NCI-H2107 treated with DMSO at 0.1 percent for 48 hours (cell line): Measurements from ENCODE around the gene STIM1.

Source experiments
- DNase-seq: peaks from one replicate; lab custom pipeline; 2025; ENCODE audit not compliant: unreplicated experiment; lab: John Stamatoyannopoulos, UW

Gene STIM1

DNA sequence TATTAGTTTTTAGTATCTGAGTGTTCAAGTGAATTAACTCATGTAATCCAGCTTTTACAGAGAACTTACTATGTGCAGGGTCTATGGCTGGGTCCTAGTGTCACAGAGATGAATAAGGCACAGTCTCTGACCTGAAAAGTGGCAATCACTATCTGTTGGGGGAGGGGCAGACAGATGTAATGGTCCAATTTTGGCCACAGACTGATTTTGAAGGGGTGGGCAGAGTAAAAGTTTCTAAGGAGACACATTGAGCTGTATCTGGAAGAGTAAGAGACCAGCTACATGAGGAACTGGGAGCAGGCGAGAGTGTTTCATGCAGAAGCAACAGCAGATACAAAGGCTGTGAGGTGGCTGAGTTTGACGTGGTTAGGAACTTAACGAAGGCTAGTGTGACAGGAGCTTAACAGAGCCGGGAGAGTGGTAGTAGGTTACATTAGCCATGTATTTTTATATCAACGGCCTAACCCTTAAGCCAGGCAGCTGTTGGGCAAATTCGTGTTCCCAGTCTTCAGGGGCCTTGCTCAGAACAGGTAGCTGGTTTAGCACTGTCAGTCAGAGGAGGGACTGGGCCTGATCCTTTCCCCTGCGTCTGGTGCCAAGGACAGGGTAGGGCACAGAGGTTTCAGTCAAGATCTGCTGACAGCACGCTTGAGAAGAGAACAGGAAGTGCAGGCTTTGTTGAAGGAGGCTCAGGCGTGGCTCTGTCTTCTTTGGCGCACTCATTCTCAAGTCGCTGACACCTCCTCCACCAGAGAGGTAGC lies 1.4 kb upstream of the STIM1 start:
- DNase-seq: no peak

DNA sequence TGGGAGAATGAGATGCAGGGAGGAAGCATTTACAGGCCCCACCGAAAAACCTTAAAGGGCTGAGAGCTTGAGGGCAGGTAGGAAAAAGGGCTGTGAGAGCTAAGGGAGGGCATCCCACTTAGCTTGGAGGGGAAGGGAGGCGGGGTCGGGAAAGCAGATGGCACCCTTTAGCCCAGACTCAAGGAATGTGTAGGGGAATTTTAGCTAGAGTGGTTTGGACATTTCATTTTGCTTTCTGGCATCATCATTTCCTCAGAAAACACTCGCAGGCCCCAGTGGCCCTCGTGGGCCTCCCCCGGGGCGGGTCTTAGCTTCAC lies 846 bp upstream of the STIM1 start:
- DNase-seq: no peak

DNA sequence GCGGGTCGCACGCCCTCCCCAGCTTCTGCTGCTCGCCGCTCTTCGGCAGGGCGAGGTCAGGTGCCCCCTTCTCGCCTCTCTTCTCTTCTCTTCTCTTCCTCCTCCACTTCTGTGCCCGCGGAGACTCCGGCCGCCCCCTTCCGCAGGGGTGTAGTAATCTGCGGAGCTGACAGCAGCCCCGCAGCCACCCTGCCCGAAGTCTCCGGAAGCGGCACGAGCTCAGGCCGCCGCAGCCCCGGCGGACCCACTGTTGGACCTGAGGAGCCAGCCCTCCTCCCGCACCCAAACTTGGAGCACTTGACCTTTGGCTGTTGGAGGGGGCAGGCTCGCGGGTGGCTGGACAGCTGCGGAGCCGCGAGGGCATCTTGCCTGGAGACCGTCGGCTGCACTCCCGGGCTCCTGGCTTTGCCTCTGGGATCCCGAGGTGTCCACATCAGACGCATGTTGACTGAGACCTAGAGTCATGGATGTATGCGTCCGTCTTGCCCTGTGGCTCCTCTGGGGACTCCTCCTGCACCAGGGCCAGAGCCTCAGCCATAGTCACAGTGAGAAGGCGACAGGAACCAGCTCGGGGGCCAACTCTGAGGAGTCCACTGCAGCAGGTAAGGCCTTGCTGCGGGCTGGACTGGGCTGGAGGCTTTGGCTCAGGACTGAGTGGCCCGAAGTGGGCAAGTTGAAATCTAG lies 486 bp downstream of the STIM1 start:
- no peak for DNase-seq

DNA sequence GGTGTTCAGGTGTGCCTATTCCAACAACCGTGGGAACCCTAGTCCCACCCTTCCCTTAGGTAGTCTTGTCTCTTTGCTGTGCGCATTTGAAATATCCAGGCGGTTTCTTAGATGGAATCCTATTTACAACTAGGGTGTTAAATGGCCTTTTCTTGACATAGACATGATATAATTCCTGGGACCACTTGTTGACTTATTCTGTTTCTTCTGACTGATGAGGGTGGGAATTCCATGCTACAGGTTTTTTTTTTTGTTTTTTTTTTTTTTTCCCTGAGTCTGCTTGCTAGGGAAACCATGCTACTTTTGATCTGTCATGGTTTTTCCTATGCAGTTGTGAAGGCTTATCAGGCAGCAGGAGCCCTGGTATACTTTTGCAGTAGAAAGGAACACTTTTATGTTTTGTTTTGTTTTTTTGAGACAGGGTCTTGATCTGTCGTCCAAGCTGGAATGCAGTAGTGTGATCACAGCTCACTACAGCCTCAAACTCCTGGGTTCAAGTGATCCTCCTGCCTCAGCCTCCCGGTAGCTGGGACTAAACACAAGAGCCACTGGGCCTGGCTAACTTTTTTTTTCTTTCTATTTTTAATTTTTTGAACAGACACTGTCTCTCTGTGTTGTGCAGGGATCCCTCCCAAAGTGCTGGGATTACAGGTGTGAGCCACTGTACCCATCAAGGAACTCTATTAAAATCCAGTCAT lies 1.5 kb downstream of the STIM1 start:
- no peak for DNase-seq

DNA sequence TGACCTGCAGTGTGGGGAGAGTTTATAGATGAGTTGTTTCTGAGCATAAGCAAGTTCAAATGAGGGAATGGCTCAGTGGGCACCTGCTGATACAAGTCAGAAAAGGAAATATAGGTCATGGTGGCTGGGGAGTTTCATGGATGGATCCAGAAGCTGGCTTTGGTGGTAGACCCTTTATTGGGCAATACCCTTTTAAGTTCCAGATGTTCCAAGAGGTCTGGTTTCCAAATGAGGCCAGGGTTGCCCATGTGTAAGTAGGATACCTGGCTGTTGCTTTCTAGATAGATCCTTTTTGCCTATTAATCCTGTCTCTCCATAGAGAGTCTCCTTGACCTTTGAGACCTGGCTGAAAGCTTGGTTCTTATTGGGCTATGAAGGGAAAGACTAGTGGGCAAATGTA lies 2.2 kb downstream of the STIM1 start:
- DNase-seq: no peak

DNA sequence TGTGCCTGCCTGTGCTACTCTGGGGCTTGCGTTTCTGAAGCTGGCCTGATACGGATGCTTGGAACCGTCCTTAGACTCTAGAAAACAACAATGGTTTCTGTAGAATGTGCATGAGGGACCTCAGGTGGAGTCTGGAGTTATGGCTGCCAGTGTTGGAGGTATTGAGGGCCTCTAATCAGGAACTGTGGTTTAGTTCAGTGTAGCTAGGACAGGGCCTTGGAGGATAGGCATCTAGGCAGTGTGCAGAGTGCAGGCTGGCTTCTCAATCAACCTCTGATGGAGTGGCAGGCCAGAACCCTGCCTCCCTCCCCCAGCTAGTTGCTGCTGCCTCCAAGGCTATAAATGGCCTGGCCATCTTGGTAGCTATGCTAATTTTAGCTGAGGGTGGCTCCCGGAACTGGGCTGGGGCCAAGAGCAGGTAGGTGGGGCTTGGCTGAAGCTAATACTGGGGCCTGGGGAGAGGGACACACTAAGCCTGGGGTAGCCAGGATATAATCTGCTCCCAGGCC lies 4.0 kb downstream of the STIM1 start:
- DNase-seq: no peak

DNA sequence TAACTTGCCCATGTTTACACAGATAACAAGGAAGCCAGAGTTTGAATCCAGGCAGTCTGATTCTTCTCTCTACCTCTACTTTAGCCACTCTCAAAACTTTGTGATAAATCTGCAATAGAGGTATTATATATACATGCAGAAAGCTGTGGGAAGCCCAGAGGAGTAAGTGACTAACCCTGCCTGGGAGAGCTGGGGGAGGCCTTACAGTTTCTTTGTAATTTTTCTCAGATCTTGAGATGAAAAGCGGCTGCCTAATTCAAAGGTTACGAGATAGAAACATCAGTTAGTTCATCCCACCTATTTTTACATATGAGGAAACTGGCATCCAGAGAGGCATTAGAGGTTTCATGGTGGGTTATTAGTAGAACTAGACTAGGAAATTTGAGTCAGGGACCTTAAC lies 4.9 kb downstream of the STIM1 start:
- no peak for DNase-seq

DNA sequence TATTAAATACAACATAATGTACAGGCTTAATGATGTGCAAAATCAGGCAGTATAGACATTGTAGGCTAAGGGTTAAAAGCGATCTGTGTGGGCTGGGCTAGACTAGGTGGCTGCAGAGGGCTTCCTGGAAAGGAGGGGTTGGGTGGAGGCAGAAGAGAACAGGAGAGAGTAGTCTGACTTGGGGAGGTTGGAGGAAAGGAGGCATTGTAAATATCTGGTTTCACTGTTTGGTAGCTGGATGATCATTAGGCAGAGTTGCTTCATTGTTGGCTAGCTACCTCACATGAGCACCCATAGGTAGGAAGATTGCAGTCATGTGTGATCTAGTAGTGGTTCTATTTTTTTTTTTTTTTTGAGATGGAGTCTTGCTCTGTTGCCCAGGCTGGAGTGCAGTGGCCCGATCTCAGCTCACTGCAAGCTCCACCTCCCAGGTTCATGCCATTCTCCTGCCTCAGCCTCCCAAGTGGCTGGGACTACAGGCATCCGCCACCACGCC lies 5.5 kb downstream of the STIM1 start:
- DNase-seq: peak; percentile 28

DNA sequence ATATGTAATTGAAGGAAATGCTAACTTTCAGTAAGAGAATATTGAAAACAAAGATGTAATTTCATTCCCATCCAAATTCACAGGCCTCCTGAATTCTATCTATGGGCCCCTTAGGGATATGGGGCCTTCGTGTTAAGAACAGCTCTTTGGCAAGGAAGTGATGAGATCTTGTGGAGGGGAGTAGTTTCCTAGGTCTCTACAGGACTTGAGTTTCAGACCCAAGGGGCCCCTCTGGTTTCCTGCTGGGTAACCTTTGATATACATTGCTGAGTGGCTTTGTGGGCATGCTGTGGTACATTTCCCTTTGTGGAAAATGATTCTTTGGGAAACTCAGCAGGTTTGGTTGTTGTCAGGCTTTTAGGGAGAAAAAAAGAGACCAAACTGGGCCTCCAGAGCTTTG lies 6.2 kb downstream of the STIM1 start:
- DNase-seq: peak; percentile 15

DNA sequence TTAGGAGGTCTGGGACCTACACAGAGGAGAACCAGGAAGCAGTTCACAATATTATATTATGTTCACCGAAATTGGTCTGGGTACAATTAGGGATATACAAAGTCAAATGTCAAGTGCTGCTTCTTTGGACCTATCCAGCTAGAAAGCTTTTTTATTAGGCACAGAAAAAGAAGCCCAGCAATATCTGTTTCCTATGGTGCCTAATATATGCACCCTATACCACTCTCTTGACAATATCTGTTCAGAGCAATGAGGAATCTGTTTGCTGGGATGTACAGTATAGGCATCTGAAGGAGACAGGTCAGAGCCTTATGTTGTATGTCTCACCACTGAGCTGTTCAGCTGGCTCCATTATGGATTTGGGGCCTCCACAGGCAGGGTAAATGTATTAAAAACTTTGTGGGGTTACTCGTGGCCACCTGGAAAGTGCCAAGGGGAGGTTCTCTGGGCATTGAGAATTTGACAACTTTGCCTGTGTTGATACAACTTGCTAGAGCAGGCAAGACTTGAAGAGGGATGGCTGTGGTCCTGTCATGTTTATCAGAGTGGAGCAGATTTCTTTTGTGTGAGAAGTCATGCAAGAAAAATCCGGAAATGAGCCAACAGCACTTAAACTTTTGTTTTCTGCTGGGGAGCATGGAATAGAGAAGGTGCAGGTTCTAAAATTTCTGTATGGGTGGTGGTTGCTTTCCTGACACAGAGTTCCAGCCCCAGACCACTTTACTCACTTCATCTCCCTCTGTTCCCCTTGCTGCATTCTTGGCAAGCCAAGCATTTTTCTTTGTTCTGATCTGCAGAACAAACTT lies 10.1 kb downstream of the STIM1 start:
- peak; percentile 33 for DNase-seq

DNA sequence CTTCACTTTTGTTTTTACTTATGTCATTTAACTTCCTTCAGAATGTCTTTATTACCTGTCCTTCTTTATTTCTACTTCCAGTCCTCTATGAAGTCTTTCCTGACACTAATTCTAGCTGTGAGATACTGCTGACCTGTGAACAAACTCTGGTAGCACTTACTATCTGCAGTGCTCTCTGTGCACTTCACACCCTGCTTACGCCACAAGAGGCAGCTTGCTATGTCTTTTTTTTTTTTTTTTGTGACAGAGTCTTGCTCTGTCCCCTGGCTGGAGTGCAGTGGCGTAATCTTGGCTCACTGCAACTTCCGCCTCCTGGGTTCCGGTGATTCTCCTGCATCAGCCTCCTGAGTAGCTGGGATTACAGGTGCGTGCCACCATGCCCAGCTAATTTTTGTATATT lies 10.7 kb downstream of the STIM1 start:
- no peak for DNase-seq

DNA sequence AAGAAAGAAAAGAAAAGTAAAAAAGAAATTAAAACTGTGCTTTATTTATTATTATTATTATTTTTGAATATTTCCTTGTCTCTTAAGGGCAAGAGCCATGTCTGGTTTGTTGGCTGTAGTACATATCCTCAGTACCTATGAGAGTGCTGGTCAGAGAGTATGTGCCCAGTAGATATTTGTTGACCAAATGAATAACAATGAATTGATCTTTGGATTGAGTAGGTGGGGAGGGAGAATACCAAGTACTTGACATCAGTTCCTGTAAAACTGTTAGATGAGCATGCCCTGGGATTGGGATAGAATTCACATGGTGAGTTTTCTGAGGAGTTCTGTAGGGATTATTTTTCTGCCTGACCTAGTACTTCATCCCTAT lies 11.4 kb downstream of the STIM1 start:
- no peak for DNase-seq

DNA sequence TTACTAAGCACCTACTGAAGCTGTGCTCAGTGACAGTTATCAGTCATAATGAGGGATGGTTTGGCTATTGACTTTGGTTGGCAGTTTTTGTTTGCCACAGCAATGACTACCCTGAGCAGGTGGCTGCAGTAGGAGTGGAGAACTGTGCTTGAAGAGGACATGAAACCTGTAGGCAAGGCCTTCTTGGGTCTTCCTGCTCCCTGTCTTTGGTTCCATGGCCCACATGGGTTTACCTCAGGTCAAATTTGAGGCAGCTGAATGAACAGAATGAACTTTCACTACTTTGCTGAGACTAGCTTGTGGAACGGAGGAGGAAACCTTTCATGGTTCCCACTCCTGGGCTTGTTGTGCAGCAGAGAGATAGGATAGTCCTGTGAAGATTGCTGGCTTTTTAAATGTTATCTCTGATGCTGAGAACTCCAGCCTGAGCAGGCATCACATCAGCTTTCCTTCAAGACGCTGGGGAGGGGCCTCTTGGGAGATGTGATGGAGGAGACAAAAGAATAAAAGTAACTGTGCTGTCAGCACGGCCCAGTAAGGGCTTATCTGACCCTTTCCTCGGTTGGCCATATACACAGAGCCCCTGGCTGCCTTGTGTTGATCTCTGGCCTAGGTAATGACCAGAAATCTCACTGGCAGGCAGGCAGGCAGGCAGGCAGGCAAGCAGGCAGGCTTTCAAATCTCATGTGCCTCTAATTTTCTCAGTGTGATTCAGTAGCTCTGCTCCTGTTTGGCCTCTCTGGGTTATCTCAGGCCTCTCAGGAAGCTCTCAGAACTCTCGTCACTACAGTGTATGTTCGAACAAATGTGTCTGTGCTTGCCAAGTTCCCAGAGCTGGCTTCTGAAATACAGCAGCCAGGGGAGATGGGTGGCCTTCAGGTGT lies 12.0 kb downstream of the STIM1 start:
- no peak for DNase-seq

DNA sequence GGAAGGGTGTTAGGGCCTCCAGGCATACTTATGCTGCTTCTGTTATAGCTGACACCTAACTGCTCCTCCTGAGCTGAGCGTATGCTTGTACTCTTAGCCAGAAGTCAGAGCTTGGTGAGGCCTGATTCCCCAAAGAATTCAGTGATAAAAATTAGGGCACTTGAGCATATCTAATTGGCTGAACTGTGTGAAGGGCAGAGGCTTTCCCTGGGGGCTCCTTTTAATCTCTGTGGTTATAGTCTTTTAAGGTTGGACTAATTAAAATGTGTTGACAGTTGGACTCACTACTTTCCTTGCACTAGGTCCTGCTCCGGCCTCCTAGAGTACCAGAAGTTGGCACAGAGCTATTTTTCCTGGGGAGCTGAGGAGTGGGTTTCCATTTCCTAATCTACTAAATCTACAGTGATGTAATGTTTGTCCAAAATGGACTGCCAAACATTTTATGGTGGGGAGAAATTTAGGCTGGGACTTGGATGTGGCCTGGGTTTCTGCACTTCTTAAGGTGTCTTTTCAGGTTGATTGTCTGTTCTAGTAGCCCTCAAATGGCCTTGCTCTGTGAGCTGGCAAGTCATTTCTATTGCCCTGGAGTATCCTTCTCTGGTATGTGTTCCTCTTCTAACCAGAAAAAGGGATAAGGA lies 18.4 kb downstream of the STIM1 start:
- no peak for DNase-seq

DNA sequence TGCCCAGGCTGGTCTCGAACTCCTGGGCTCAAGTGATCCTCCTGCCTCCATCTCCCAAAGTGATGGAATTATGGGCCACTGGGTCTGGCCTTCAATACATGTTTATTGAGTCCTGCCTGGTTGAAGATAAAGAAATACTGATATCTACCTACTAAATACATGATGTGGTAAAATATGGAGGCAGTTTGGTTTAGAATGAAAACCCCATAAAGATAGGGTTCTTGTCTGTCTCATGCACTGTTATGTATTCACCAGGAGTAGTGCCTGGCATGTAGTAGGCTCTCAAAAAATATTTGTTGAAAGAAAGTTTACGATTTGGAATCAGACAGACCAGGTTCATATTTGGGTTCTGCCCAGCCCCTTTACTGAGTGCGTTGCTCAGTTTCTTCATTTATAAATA lies 21.1 kb downstream of the STIM1 start:
- DNase-seq: no peak

DNA sequence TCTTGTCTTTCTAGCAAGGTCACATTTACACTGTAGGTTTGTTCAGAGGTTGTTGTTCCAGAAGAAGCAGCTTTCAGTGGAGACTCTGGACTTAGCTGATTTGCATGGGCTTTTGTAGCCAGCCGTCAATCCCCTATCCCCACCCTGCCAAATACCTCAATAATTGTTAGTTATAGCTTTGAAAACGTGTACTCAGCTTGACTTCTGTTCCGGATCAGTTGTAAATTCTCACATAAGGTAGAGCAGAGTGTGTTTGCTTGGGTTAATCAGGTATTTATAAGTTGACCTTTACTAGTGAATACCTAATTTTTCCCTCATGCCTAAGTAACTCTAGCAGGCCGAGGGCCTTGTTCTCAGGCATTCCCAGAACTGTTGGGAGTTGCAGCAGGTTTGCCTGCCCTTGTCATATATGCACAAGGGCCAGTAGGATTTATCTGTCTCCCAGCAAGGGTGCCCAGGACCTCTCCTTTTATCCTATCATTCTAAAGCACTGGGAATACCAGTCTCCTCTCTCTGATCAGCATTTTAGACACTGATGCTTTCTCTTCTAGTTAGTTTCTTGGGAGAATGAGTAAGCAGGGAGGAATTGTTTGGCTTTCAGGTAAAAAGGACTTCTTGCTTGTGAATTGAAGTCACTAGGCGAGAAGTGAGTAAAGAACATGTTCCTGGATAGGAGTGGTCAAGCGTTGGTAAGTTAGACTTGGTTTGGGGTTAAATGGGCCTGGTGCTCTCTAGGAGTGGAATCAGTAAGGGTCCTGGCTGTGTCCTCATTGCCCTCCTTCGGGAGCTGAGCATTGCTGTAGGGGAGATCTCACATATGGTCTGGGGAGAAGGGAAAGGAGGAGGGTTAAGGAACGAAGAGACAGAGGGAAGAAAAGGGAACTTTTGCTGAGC lies 22.1 kb downstream of the STIM1 start:
- no peak for DNase-seq

DNA sequence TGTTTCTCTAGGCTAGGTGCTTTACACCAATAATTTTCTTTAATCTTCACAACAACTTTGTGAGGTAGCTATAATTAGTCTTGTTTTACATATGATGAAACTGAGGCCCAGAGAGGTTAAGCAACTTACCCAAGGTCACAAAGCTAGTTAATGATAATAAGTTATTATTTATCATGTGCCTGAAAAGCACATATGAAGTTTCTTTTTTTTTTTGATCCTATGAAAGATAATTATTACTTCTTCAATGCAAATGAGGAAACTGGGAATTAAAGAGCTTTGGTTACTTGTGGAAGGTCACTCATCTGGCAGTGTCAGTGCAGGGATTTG lies 22.8 kb downstream of the STIM1 start:
- DNase-seq: no peak

DNA sequence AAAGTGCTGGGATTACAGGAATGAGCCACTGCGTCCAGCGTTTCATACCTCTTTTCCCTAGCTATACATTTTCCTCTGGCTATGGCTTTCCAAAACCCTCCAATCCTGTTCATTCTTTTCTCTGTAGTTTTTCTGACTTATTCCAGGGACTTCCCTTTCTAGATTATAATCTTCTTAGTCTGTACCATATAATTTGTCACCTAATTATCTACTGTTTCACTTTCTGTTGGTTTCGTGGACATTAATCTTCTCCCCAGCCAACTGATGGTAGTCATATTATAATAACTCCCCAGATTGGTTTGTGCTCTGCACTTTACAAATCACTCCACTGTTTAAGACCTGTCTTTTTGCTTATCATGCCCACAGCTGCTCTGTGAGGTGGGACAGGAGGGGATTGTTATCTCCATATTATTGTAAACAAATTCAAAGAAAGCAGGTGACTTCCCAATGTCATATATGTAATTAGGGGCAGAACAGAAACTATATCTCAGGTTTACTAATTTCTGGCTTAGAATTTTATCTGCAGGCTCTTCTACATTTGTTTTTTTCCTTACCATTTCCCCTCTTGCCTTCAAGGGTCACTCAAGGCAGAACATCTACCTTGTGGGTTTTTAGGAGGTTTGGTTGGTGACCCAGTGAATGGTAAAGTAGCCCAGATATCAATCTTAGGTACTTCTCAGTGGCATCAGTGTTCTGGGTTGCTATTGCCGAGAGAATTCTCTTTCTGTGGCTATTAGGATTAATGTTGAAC lies 23.9 kb downstream of the STIM1 start:
- no peak for DNase-seq
